ENCODE results near the gene SYK.
"Not testable (repeated sequence)": the region's sequence is repeated elsewhere in the genome, so short reads cannot be mapped to it uniquely, and the experiment has no call there.

Gene SYK

GRCh38 chr9:90799271-90799852 is 2.3 kb upstream of the SYK start:
- no peak for DNase-seq

- DNase-seq, result no peak
Observed at GRCh38 chr9:90801973-90802322, 329 bp downstream of the SYK start.

- DNase-seq, result no peak
Observed at GRCh38 chr9:90802386-90802985, 867 bp downstream of the SYK start.

GRCh38 chr9:90803860-90804593 is 2.4 kb downstream of the SYK start:
- no peak for DNase-seq

- no peak for DNase-seq
Observed at GRCh38 chr9:90805006-90805996, 3.7 kb downstream of the SYK start.

- no peak for DNase-seq
Observed at GRCh38 chr9:90807006-90807405, 5.4 kb downstream of the SYK start.

GRCh38 chr9:90808398-90808797 is 6.8 kb downstream of the SYK start:
- no peak for DNase-seq

- no peak for DNase-seq
Observed at GRCh38 chr9:90808890-90809685, 7.5 kb downstream of the SYK start.

- no peak for DNase-seq
Observed at GRCh38 chr9:90810691-90811090, 9.1 kb downstream of the SYK start.

GRCh38 chr9:90813046-90813445 is 11.4 kb downstream of the SYK start:
- no peak for DNase-seq

- DNase-seq, result no peak
Observed at GRCh38 chr9:90813523-90813922, 11.9 kb downstream of the SYK start.

GRCh38 chr9:90814355-90814754 is 12.7 kb downstream of the SYK start:
- no peak for DNase-seq

GRCh38 chr9:90815183-90815943 is 13.7 kb downstream of the SYK start:
- DNase-seq, result no peak

- no peak for DNase-seq
Observed at GRCh38 chr9:90815944-90816357, 14.3 kb downstream of the SYK start.

- DNase-seq, result no peak
Observed at GRCh38 chr9:90816690-90817089, 15.1 kb downstream of the SYK start.

- DNase-seq, result no peak
Observed at GRCh38 chr9:90818279-90818678, 16.7 kb downstream of the SYK start.

GRCh38 chr9:90820406-90820805 is 18.8 kb downstream of the SYK start:
- DNase-seq, result not testable (repeated sequence)

GRCh38 chr9:90821236-90821635 is 19.6 kb downstream of the SYK start:
- not testable (repeated sequence) for DNase-seq

- DNase-seq, result no peak
Observed at GRCh38 chr9:90821697-90822096, 20.1 kb downstream of the SYK start.

- no peak for DNase-seq
Observed at GRCh38 chr9:90822866-90823265, 21.2 kb downstream of the SYK start.

GRCh38 chr9:90825586-90825985 is 24.0 kb downstream of the SYK start:
- no peak for DNase-seq

All from activated T-cell treated with anti-CD3 and anti-CD28 coated beads, Interleukin-2, amount 50 U/mL, for 1 hour (primary cell).